ENCODE results near the gene WHRN. TPM values are rescaled to one million over a fixed set of nuclear protein-coding genes. Genes with fewer than 3 reads are reported as not detected.

WHRN gene
- total RNA-seq, 4 donors from 2014 or later, result 8.4 to 12.9 (median 11.0) TPM

DNA sequence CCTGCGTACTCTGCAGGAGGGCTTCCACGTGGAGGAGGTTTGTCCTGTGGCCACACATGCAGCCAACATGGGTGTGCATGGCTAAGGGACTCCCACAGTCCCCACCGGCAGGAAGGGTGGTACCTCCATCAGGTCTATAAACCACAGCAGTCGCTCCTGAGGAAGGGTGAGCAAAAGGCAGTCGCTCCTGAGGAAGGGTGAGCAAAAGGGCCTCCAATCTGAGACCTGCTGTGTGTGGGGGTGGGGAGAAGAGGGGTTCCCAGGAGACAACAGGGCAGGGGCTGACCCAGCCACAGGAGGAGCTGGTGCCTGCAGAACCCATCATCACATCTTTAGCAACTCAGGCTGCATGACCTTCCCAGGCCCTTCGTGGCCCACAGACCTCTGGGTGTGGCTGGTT, 87.2 kb downstream of the WHRN start:
- WGBS, 2 donors (ENCODE audit: low coverage in 1 of 2), result 90 to 100% methylated on average over 1 to 2 of the region's 6 CpGs
- ATAC-seq, result no peak
- Histone ChIP-seq H3K27me3 (no peaks in the 10 kb centered on the region), H3K4me1 (peaks cover 0 to 16% (median 0%) of the 10 kb centered on the region in 3 donors), H3K9me3 (no peaks in the 10 kb centered on the region), H3K4me3 (no peak overlapping the region), H3K36me3 (peaks cover 0 to 49% of the 10 kb centered on the region in 2 donors), H3K27ac (no peak overlapping the region)
- TF ChIP-seq POLR2AphosphoS5 (IDR thresholded peaks at IDR 0.05), result no peak
- TF ChIP-seq POLR2A (IDR thresholded peaks at IDR 0.05), result no peak
- no peak for TF ChIP-seq EP300 (IDR thresholded peaks at IDR 0.05)
- TF ChIP-seq, protein P1, sequence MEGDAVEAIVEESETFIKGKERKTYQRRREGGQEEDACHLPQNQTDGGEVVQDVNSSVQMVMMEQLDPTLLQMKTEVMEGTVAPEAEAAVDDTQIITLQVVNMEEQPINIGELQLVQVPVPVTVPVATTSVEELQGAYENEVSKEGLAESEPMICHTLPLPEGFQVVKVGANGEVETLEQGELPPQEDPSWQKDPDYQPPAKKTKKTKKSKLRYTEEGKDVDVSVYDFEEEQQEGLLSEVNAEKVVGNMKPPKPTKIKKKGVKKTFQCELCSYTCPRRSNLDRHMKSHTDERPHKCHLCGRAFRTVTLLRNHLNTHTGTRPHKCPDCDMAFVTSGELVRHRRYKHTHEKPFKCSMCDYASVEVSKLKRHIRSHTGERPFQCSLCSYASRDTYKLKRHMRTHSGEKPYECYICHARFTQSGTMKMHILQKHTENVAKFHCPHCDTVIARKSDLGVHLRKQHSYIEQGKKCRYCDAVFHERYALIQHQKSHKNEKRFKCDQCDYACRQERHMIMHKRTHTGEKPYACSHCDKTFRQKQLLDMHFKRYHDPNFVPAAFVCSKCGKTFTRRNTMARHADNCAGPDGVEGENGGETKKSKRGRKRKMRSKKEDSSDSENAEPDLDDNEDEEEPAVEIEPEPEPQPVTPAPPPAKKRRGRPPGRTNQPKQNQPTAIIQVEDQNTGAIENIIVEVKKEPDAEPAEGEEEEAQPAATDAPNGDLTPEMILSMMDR (IDR thresholded peaks at IDR 0.05), result no peak

DNA sequence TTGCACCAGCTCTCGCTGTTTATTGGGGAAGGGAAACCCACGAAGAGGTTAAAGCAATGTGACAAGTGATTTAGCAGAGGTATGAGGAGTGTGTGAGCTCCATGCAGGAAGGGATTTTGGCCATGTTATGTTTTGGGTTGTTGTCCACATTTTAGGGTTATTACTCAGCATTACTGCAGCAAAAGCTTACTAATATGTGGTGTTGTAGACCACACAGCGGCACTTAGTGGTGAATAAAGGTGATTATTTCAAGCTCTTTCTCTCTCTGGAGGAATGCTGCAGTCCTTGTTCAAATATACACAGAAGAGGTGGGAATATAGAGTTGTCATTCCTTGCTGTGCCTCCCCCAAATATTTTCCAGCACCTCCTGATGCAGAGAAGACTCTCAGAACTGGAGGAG, 87.8 kb downstream of the WHRN start:
- Histone ChIP-seq H3K36me3 (peaks cover 0 to 46% of the 10 kb centered on the region in 2 donors), H3K4me3 (no peak overlapping the region), H3K27ac (no peak overlapping the region), H3K4me1 (peaks cover 0 to 16% (median 0%) of the 10 kb centered on the region in 3 donors), H3K27me3 (no peaks in the 10 kb centered on the region), H3K9me3 (no peaks in the 10 kb centered on the region)
- WGBS, 2 donors (ENCODE audit: low coverage in 1 of 2), result 71 to 72% methylated on average over 3 of the region's 3 CpGs
- no peak for TF ChIP-seq POLR2AphosphoS5 (IDR thresholded peaks at IDR 0.05)
- TF ChIP-seq EP300 (IDR thresholded peaks at IDR 0.05), result no peak
- TF ChIP-seq, protein P1 (IDR thresholded peaks at IDR 0.05), result no peak
- no peak for TF ChIP-seq POLR2A (IDR thresholded peaks at IDR 0.05)
- no peak for ATAC-seq

DNA sequence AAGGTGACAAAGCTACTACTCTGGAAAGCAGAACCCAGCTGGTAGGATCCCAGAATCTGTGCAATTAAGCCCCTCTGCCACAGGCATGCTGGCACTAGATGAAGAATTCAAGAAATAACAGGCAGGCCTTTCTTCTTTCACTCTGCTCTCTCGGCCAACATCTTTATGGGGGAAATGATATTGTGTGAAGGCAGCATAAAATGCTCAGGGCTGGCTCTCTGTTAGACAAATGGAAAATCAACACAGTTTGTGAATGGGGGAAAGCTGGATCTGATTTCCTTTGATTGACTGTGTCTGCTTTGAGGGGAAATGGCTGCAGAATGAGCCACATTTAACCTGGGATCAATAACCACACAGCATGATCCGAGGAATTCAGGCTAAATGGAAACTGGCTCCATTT, 88.4 kb downstream of the WHRN start:
- peaks cover 0 to 41% of the 10 kb centered on the region in 2 donors for H3K36me3 ChIP-seq
- no peak for TF ChIP-seq EP300 (IDR thresholded peaks at IDR 0.05)
- TF ChIP-seq, protein P1 (IDR thresholded peaks at IDR 0.05), result no peak
- no peak for TF ChIP-seq POLR2A (IDR thresholded peaks at IDR 0.05)
- no peak for TF ChIP-seq POLR2AphosphoS5 (IDR thresholded peaks at IDR 0.05)
- WGBS, 2 donors (ENCODE audit: low coverage in 1 of 2), result 80 to 86% methylated on average over 2 of the region's 2 CpGs
- no peaks in the 10 kb centered on the region for H3K9me3 ChIP-seq
- no peak overlapping the region for H3K27ac ChIP-seq
- H3K27me3 ChIP-seq, result no peaks in the 10 kb centered on the region
- no peak overlapping the region for H3K4me3 ChIP-seq
- ATAC-seq, result no peak
- peaks cover 0 to 16% (median 0%) of the 10 kb centered on the region in 3 donors for H3K4me1 ChIP-seq

DNA sequence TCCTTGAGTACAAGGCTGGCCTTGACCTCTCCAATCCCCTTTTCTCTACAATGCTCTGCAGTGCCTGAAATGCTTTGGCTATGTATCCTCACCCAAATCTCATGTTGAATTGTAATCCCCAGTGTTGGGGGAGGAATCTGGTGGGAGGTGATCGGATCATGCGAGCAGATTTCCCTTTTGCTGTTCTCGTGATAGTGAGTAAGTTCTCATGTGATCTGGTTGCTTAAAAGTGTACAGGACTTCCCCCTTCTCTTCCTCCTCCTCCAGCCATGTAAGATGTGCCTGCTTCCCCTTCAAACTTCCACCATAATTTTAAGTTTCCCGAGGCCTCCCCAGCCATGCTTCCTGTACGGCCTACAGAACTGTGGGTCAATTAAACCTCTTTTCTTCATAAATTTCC, 89.0 kb downstream of the WHRN start:
- WGBS, 2 donors (ENCODE audit: low coverage in 1 of 2), result 61 to 73% methylated on average over 4 to 5 of the region's 5 CpGs
- H3K4me1 ChIP-seq, result peaks cover 0 to 16% (median 0%) of the 10 kb centered on the region in 3 donors
- H3K4me3 ChIP-seq, result no peak overlapping the region
- ATAC-seq, result no peak
- no peak for TF ChIP-seq POLR2A (IDR thresholded peaks at IDR 0.05)
- TF ChIP-seq POLR2AphosphoS5 (IDR thresholded peaks at IDR 0.05), result no peak
- TF ChIP-seq, protein P1 (IDR thresholded peaks at IDR 0.05), result no peak
- no peak for TF ChIP-seq EP300 (IDR thresholded peaks at IDR 0.05)
- peaks cover 0 to 37% of the 10 kb centered on the region in 2 donors for H3K36me3 ChIP-seq
- no peak overlapping the region for H3K27ac ChIP-seq
- H3K9me3 ChIP-seq, result no peaks in the 10 kb centered on the region
- H3K27me3 ChIP-seq, result no peaks in the 10 kb centered on the region

DNA sequence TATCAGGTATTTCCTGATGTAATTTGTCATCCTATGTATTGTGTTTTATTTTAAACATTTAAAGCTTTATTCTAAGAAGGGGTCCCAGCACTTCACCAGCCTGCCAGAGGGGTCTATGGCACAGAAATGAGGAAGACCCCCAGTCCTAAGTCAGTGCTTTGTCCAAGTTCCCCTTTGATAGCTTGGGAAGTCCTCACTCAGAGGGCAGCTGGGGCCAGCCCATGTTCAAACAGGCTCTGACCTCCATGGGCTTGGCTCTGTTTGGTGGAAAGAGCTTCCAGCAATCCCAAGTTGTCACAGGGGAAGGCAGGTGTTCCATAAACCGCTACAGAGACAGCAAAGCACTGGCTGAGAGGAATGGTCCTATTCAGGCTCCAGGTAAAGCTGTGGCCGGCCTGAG, 90.9 kb downstream of the WHRN start:
- no peak for ATAC-seq
- Histone ChIP-seq H3K36me3 (peaks cover 0 to 17% of the 10 kb centered on the region in 2 donors), H3K4me3 (no peak overlapping the region), H3K4me1 (peaks cover 0 to 16% (median 0%) of the 10 kb centered on the region in 3 donors), H3K27me3 (no peaks in the 10 kb centered on the region), H3K27ac (peak overlapping the region in 2 of 4 donors; percentile 42), H3K9me3 (no peaks in the 10 kb centered on the region)
- no peak for TF ChIP-seq POLR2AphosphoS5 (IDR thresholded peaks at IDR 0.05)
- no peak for TF ChIP-seq POLR2A (IDR thresholded peaks at IDR 0.05)
- TF ChIP-seq EP300 (IDR thresholded peaks at IDR 0.05), result no peak
- TF ChIP-seq, protein P1 (IDR thresholded peaks at IDR 0.05), result no peak
- no CpG with 5 or more reads among the region's 2 CpGs for WGBS, 2 donors (ENCODE audit: low coverage in 1 of 2)

All from gastroesophageal sphincter (tissue), 4 donors.